SK-N-MC (cell line): ENCODE results near the gene COX4I2.

Experiments used
- FOXP2 ChIP-seq: optimal IDR thresholded peaks from 2 replicates; pipeline ENCODE3; 2011; ENCODE audit warnings: mild to moderate bottlenecking, moderate library complexity; ENCODE audit not compliant: insufficient read depth; ENCODE audit errors: extremely low read length, control extremely low read depth
- POLR2AphosphoS5 ChIP-seq: IDR thresholded peaks from 2 replicates; pipeline ENCODE4 v1.6.1; 2012; ENCODE audit warnings: mild to moderate bottlenecking, low read depth, low read length, borderline replicate concordance

GRCh38 chr20:31638816-31639215 is 1.1 kb downstream of the COX4I2 start:
- TF ChIP-seq FOXP2, result no peak
- no peak for TF ChIP-seq POLR2AphosphoS5
